HG02885 (cell line): ENCODE data around the gene PRKACB.
A peak's percentile ranks its signal among the peaks of the same experiment; 100 is the strongest.

Experiments
- ATAC-seq: cut with Tn5 transposase; IDR thresholded peaks from one replicate; pipeline ENCODE4 v1.9.1; 2021; ENCODE audit warnings: mild to moderate bottlenecking; ENCODE audit not compliant: unreplicated experiment, poor library complexity

The PRKACB gene

GRCh38 chr1:84155517-84155916 is 11.4 kb downstream of the PRKACB start:
- ATAC-seq, result no peak

- no peak for ATAC-seq
Observed at GRCh38 chr1:84156210-84156621, 12.1 kb downstream of the PRKACB start.

- no peak for ATAC-seq
Observed at GRCh38 chr1:84159533-84160240, 15.6 kb downstream of the PRKACB start.

GRCh38 chr1:84162295-84162694 is 18.2 kb downstream of the PRKACB start:
- ATAC-seq, result no peak

GRCh38 chr1:84163123-84163931 is 19.3 kb downstream of the PRKACB start:
- no peak for ATAC-seq

GRCh38 chr1:84164161-84164560 is 20.1 kb downstream of the PRKACB start:
- no peak for ATAC-seq

- ATAC-seq, result no peak
Observed at GRCh38 chr1:84164567-84165021, 20.5 kb downstream of the PRKACB start.

- no peak for ATAC-seq
Observed at GRCh38 chr1:84165601-84166000, 21.5 kb downstream of the PRKACB start.

- ATAC-seq, result peak; percentile 84
Observed at GRCh38 chr1:84166797-84167196, 22.7 kb downstream of the PRKACB start.

- ATAC-seq, result no peak
Observed at GRCh38 chr1:84168783-84169182, 24.7 kb downstream of the PRKACB start.

GRCh38 chr1:84170171-84170570 is 26.1 kb downstream of the PRKACB start:
- no peak for ATAC-seq

- ATAC-seq, result no peak
Observed at GRCh38 chr1:84171481-84171880, 27.4 kb downstream of the PRKACB start.

- no peak for ATAC-seq
Observed at GRCh38 chr1:84174051-84174556, 30.0 kb downstream of the PRKACB start.

- ATAC-seq, result no peak
Observed at GRCh38 chr1:84181350-84182005, 37.4 kb downstream of the PRKACB start.

GRCh38 chr1:84190455-84190854 is 46.4 kb downstream of the PRKACB start:
- no peak for ATAC-seq

GRCh38 chr1:84192681-84193080 is 48.6 kb downstream of the PRKACB start:
- ATAC-seq, result no peak

GRCh38 chr1:84198832-84199231 is 54.8 kb downstream of the PRKACB start:
- ATAC-seq, result no peak

GRCh38 chr1:84199257-84199656 is 55.2 kb downstream of the PRKACB start:
- ATAC-seq, result no peak

GRCh38 chr1:84202126-84202525 is 58.1 kb downstream of the PRKACB start:
- no peak for ATAC-seq

- ATAC-seq, result no peak
Observed at GRCh38 chr1:84206375-84206774, 62.3 kb downstream of the PRKACB start.

GRCh38 chr1:84208935-84209334 is 64.9 kb downstream of the PRKACB start:
- no peak for ATAC-seq
